K562 (cell line): ENCODE results near the gene SLC31A2. TPM values are rescaled to one million over a fixed set of nuclear protein-coding genes. Genes with fewer than 3 reads are reported as not detected.

ENCODE experiments used
- ATAC-seq: fragments of 200-7000 bp; cut with Tn5 transposase; 3 replicates; pipeline ENCODE4 v1.9.1; 2020; ENCODE audit warnings: moderate library complexity
- BruUV-seq: library from RNA; stranded (reverse); fragments of 400-500 nt; replicated peaks from 2 replicates; lab custom pipeline; 2021; lab: Mats Ljungman, UMichigan
- CTCF ChIA-PET: fragments of 300-600 bp; formaldehyde crosslinking; extraction: SDS; loops from one replicate; lab custom pipeline; 2021; ENCODE audit warnings: low intra/inter-chr PET ratio; lab: Yijun Ruan, JAX
- POLR2A ChIA-PET: fragments of 300-600, 350-650 bp; sonication (Branson Sonifier 250); formaldehyde crosslinking; extraction: SDS; loops from one replicate; lab custom pipeline; 2021; ENCODE audit warnings: antibody characterized with exemption, inconsistent platforms; lab: Yijun Ruan, JAX
- DNase-seq, 4 experiments: peaks; one replicate each; pipeline versions ENCODE4 v3.0.0 to v3.0.0-alpha.2; 2011 to 2018; ENCODE audit warnings: low spot score in 3 of 4, mixed read lengths in 3 of 4; ENCODE audit errors: extremely low read depth in 1 of 4
- FAIRE-seq: peaks from 2 replicates; lab custom pipeline; 2011; peaks lifted over from hg19 to GRCh38; lab: Jason Lieb, UNC
- H2AFZ ChIP-seq: 2 replicates; pipeline ENCODE4 v1.6.0; 2011; ENCODE audit warnings: low read depth, low read length, control low read depth, inconsistent platforms
- H3K27ac ChIP-seq: fragments of 200-600 bp; 3 replicates; pipeline ENCODE4 v1.8.0; 2011; ENCODE audit warnings: low read depth, mild to moderate bottlenecking, control low read depth, inconsistent platforms, low read length, moderate library complexity, mixed read lengths; ENCODE audit errors: extremely low read depth
- H3K27me3 ChIP-seq, 2 experiments: fragments of 300-600 bp in 1 of 2; 2 replicates in 1 of 2; 3 replicates in 1 of 2; pipeline versions ENCODE4 v1.6.0 to v1.8.0; 2011; ENCODE audit warnings: inconsistent platforms in 2 of 2, low read length in 2 of 2, mild to moderate bottlenecking in 1 of 2, mixed read lengths in 1 of 2, moderate library complexity in 1 of 2; ENCODE audit not compliant: control insufficient read depth in 2 of 2, insufficient read depth in 2 of 2
- H3K36me3 ChIP-seq: fragments of 300-600 bp; 3 replicates; pipeline ENCODE4 v1.8.0; 2011; ENCODE audit warnings: mild to moderate bottlenecking, low read length, inconsistent platforms; ENCODE audit not compliant: control insufficient read depth, insufficient read depth
- H3K4me1 ChIP-seq, 2 experiments: fragments of 200-600 bp in 1 of 2; replicated peaks in 1 of 2; 2 replicates in 1 of 2; 3 replicates in 1 of 2; pipeline versions ENCODE4 v1.5.1 to v1.8.0; 2011; ENCODE audit warnings: inconsistent platforms in 2 of 2, low read length in 2 of 2, mild to moderate bottlenecking in 1 of 2, mixed read lengths in 1 of 2, moderate library complexity in 1 of 2; ENCODE audit not compliant: control insufficient read depth in 2 of 2, insufficient read depth in 2 of 2
- H3K4me2 ChIP-seq: 2 replicates; pipeline ENCODE4 v1.6.1; 2011; ENCODE audit warnings: low read length, control low read depth, inconsistent platforms, mixed read lengths; ENCODE audit not compliant: insufficient read depth
- H3K4me3 ChIP-seq: fragments of 200-600 bp; sonication (generic), shearing (Covaris generic); 2 replicates; pipeline ENCODE4 v1.5.1; 2016; ENCODE audit warnings: control low read depth, inconsistent platforms
- H3K79me2 ChIP-seq: fragments of 200-600 bp; 3 replicates; pipeline ENCODE4 v1.8.0; 2011; ENCODE audit warnings: low read length, inconsistent platforms; ENCODE audit not compliant: control insufficient read depth, insufficient read depth
- H3K9ac ChIP-seq, 2 experiments: 2 replicates each; pipeline versions ENCODE4 v1.6.0 to v1.6.1; 2011; ENCODE audit warnings: low read depth in 2 of 2, low read length in 2 of 2, control low read depth in 1 of 2, inconsistent platforms in 1 of 2, mild to moderate bottlenecking in 1 of 2, mixed read lengths in 1 of 2; ENCODE audit not compliant: insufficient read depth in 1 of 2
- H3K9me1 ChIP-seq: one replicate; pipeline ENCODE4 v1.6.0; 2011; ENCODE audit warnings: inconsistent platforms, mild to moderate bottlenecking, low read length, moderate library complexity; ENCODE audit not compliant: control insufficient read depth, insufficient read depth
- H3K9me3 ChIP-seq: replicated peaks from 2 replicates; pipeline ENCODE4 v1.5.1; 2011; ENCODE audit warnings: low read depth, low read length, inconsistent platforms; ENCODE audit not compliant: control insufficient read depth, insufficient read depth
- H4K20me1 ChIP-seq: replicated peaks from 2 replicates; pipeline ENCODE4 v1.6.1; 2011; ENCODE audit warnings: low read length, inconsistent platforms, mixed read lengths; ENCODE audit not compliant: control insufficient read depth, insufficient read depth
- DNMT1 ChIP-seq: fragments of 450-650 bp; IDR thresholded peaks from 2 replicates; pipeline ENCODE4 v1.6.1; 2016; ENCODE audit warnings: antibody characterized with exemption, mild to moderate bottlenecking
- ETV1 ChIP-seq: fragments of 450-650 bp; conservative IDR thresholded peaks from 2 replicates; pipeline ENCODE4 v1.6.1; 2016; ENCODE audit warnings: missing genetic modification characterization, control low read depth, low read depth, missing compliant biosample characterization
- NR2C2 ChIP-seq, 2 experiments: fragments of 200-800 bp in 1 of 2; sonication (Bioruptor generic) in 1 of 2; sonication (generic) in 1 of 2; formaldehyde crosslinking in 1 of 2; IDR thresholded peaks; 2 replicates each; pipeline versions ENCODE4 v1.6.1 to v1.8.0; 2016 to 2022; ENCODE audit warnings: mild to moderate bottlenecking in 1 of 2, missing compliant biosample characterization in 1 of 2, missing genetic modification characterization in 1 of 2, missing genetic modification reagents in 1 of 2
- RHOXF2B ChIP-seq: fragments of 250-450 bp; sonication (Bioruptor Pico); conservative IDR thresholded peaks from 2 replicates; pipeline ENCODE4 v1.5.1; 2021
- SP2 ChIP-seq: IDR thresholded peaks from 2 replicates; pipeline ENCODE4 v1.6.1; 2011; ENCODE audit warnings: mild to moderate bottlenecking, low read depth, low read length, moderate library complexity; ENCODE audit not compliant: poor library complexity, severe bottlenecking; ENCODE audit errors: extremely low read depth
- TCF7L2 ChIP-seq: fragments of 150-350 bp; IDR thresholded peaks from 2 replicates; pipeline ENCODE4 v1.6.1; 2016; ENCODE audit warnings: low read depth, mild to moderate bottlenecking, low read length, moderate library complexity
- TOE1 ChIP-seq, 2 experiments: fragments of 450-650 bp in 1 of 2; sonication (generic) in 1 of 2; formaldehyde crosslinking in 1 of 2; IDR thresholded peaks; 2 replicates each; pipeline versions ENCODE4 v1.7.1 to v1.8.0; 2016 to 2022; ENCODE audit warnings: borderline replicate concordance in 2 of 2, mild to moderate bottlenecking in 2 of 2, antibody characterized with exemption in 1 of 2, inconsistent platforms in 1 of 2, low read depth in 1 of 2, missing genetic modification reagents in 1 of 2, moderate library complexity in 1 of 2
- ZBTB34 ChIP-seq: fragments of 250-450 bp; sonication (Bioruptor Pico); IDR thresholded peaks from 2 replicates; pipeline ENCODE4 v1.8.0; 2021; ENCODE audit warnings: mild to moderate bottlenecking, moderate library complexity
- WGBS: fragments of 100-300 bp; shearing (Covaris generic); methylation state at CpG from one replicate; pipeline ENCODE4 v1.1.6; 2016; ENCODE audit warnings: low coverage, mixed read lengths; ENCODE audit not compliant: insufficient coverage; ENCODE audit errors: missing lambda C conversion rate; 5-methylcytosine and 5-hydroxymethylcytosine counted together
- in situ Hi-C: fragments of 300-500 bp; cut with MboI; formaldehyde crosslinking; loops from 4 replicates; pipeline ENCODE4 v1.15.0; 2018; ENCODE audit warnings: inconsistent platforms, mixed read lengths
- intact Hi-C: fragments of 100-400 bp; cut with micrococcal nuclease; formaldehyde crosslinking; loops from 2 replicates; pipeline ENCODE4 v1.14.2; 2022
- polyA plus RNA-seq, 8 experiments: library from polyadenylated mRNA; depleted of rRNA in 4 of 8; stranded (reverse) in 5 of 8; unstranded in 3 of 8; fragments of >200 nt; fragmentation: Nextera tagmentation in 2 of 8; fragmentation: Illumina TruSeq in 1 of 8; extraction: Ambion mirVana in 2 of 8; extraction: Trizol in 1 of 8; gene quantifications; 2 replicates each; pipeline versions ENCODE4 v1.2.1 to v1.2.3, GENCODE V29; 2011 to 2014; ENCODE audit warnings: inconsistent platforms in 1 of 8, missing spikeins in 1 of 8
- total RNA-seq, 7 experiments: library from RNA; depleted of rRNA in 6 of 7; stranded (reverse); fragments of >200 nt in 6 of 7; fragmentation: Illumina TruSeq in 2 of 7; extraction: Trizol in 2 of 7; gene quantifications; 2 replicates each; pipeline versions ENCODE4 v1.2.1 to v1.2.3, GENCODE V29; 2011 to 2021; ENCODE audit warnings: low replicate concordance in 1 of 7

Gene SLC31A2
- total and polyA plus RNA-seq, 9 of the 15 experiments (the other 6 are each of a cell fraction or from before 2014, with no cell fraction given), result 1.5 to 4.3 (median 2.3) TPM

- no peak overlapping the region for H3K4me3 ChIP-seq
- intact Hi-C loops, result no loop called here
- no peaks in the 10 kb centered on the region for H3K79me2 ChIP-seq
- no peaks in the 10 kb centered on the region for H3K27me3 ChIP-seq
- H3K4me1 ChIP-seq, result no peaks in the 10 kb centered on the region
- DNase-seq (no peak), FAIRE-seq (no peak), ATAC-seq (no peak)
- no peak overlapping the region for H3K4me2 ChIP-seq
- no TSS peak for BruUV-seq
- no peaks in the 10 kb centered on the region for H3K9me3 ChIP-seq
- in situ Hi-C loops, result no loop called here
- H2AFZ ChIP-seq, result no peak overlapping the region
- CTCF ChIA-PET, result no interaction called here
- POLR2A ChIA-PET, result interaction anchor here (1.1 kb wide), 1 partner anchor 11 kb away, joined by 3 read pairs; no protein-coding TSS in a partner anchor
- H3K36me3 ChIP-seq, result peaks cover 93% of the 10 kb centered on the region
- H3K9ac ChIP-seq, result no peak overlapping the region
- H3K9me1 ChIP-seq, result no peaks in the 10 kb centered on the region
- TF ChIP-seq RHOXF2B (CRISPR knock-in tag), result no peak
- TF ChIP-seq ZBTB34 (CRISPR knock-in tag), result no peak
- TF ChIP-seq TCF7L2, result no peak
- no peak for TF ChIP-seq DNMT1
- no peak for TF ChIP-seq ETV1
- TF ChIP-seq SP2, result no peak
- TF ChIP-seq TOE1 (IDR thresholded peaks at IDR 0.05; ENCODE audit: borderline replicate concordance), result no peak
- TF ChIP-seq TOE1 (CRISPR knock-in tag; IDR thresholded peaks at IDR 0.05; ENCODE audit: borderline replicate concordance, low read depth), result no peak
- TF ChIP-seq NR2C2 (CRISPR knock-in tag; IDR thresholded peaks at IDR 0.05), result no peak
- no peak for TF ChIP-seq NR2C2 (tag; IDR thresholded peaks at IDR 0.05)
- H3K27ac ChIP-seq, result no peak overlapping the region
- WGBS, result 86% methylated on average over 2 of the region's 2 CpGs
- no peaks in the 10 kb centered on the region for H4K20me1 ChIP-seq
These were observed 33.2 kb downstream of the SLC31A2 start for GRCh38 chr9:113183956-113184488.
